ENCODE data around the gene GEMIN8.

Gene GEMIN8

GRCh38 chrX:14062524-14062923 is 32.8 kb upstream of the GEMIN8 start:
- TF ChIP-seq, protein P1, sequence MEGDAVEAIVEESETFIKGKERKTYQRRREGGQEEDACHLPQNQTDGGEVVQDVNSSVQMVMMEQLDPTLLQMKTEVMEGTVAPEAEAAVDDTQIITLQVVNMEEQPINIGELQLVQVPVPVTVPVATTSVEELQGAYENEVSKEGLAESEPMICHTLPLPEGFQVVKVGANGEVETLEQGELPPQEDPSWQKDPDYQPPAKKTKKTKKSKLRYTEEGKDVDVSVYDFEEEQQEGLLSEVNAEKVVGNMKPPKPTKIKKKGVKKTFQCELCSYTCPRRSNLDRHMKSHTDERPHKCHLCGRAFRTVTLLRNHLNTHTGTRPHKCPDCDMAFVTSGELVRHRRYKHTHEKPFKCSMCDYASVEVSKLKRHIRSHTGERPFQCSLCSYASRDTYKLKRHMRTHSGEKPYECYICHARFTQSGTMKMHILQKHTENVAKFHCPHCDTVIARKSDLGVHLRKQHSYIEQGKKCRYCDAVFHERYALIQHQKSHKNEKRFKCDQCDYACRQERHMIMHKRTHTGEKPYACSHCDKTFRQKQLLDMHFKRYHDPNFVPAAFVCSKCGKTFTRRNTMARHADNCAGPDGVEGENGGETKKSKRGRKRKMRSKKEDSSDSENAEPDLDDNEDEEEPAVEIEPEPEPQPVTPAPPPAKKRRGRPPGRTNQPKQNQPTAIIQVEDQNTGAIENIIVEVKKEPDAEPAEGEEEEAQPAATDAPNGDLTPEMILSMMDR (IDR thresholded peaks at IDR 0.05; ENCODE audit: control insufficient read depth, extremely low read depth, insufficient read depth) = no peak
- no peak for DNase-seq (ENCODE audit: low read depth)
- H3K4me3 ChIP-seq (ENCODE audit: low read depth, low read length) = no peak overlapping the region

- no peak for DNase-seq (ENCODE audit: low read depth)
- no peak overlapping the region for H3K4me3 ChIP-seq (ENCODE audit: low read depth, low read length)
- TF ChIP-seq, protein P1 (IDR thresholded peaks at IDR 0.05; ENCODE audit: control insufficient read depth, extremely low read depth, insufficient read depth) = no peak
Measured at GRCh38 chrX:14056206-14056605, 26.5 kb upstream of the GEMIN8 start.

DNA sequence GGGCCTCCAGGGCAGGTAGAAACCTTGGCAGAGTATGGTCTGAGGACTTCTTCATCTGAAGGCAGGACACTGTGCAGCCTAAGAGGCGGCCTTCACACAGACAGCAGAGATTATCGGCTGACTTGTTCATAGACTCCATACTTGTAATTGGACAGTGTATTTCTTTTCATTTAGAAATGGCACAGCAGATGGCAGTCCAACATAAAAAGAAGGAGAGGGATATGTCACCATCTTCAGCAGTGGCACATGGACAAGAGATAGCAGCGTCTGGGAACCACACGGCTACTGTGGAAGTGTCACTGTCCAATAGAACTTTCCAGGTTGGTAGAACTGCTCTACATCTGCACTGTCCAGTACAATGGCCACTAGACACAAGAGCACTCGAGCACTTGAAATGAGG is 21.7 kb upstream of the GEMIN8 start:
- DNase-seq (ENCODE audit: low read depth) = no peak
- TF ChIP-seq, protein P1 (IDR thresholded peaks at IDR 0.05; ENCODE audit: control insufficient read depth, extremely low read depth, insufficient read depth) = peak; percentile 25; the same call in 1 of the 2 replicates
- H3K4me3 ChIP-seq (ENCODE audit: low read depth, low read length) = no peak overlapping the region

GRCh38 chrX:14050709-14051108 is 21.0 kb upstream of the GEMIN8 start:
- TF ChIP-seq, protein P1 (IDR thresholded peaks at IDR 0.05; ENCODE audit: control insufficient read depth, extremely low read depth, insufficient read depth) = no peak
- DNase-seq (ENCODE audit: low read depth) = no peak
- no peak overlapping the region for H3K4me3 ChIP-seq (ENCODE audit: low read depth, low read length)

DNA sequence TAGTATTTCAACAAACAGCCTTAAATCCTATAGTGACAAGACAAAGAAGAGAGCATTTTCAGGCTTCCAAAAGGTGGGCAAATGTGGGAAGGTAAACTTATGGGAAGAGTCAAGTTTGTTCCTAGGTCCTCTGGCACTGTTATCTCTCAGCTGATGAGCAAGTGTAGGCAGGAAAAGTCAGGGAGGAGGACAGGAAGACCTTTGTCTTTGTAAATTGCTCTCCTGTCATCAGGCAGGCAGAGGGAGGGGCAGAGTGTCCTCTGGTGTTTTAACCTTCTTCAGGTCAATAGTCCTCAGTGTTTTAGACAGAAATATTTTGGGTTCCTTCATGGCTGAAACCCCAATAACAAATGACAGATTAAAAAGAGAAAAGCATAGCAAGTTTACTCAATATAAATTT is 13.5 kb upstream of the GEMIN8 start:
- no peak for DNase-seq (ENCODE audit: low read depth)
- TF ChIP-seq, protein P1 (IDR thresholded peaks at IDR 0.05; ENCODE audit: control insufficient read depth, extremely low read depth, insufficient read depth) = no peak
- H3K4me3 ChIP-seq (ENCODE audit: low read depth, low read length) = no peak overlapping the region

DNA sequence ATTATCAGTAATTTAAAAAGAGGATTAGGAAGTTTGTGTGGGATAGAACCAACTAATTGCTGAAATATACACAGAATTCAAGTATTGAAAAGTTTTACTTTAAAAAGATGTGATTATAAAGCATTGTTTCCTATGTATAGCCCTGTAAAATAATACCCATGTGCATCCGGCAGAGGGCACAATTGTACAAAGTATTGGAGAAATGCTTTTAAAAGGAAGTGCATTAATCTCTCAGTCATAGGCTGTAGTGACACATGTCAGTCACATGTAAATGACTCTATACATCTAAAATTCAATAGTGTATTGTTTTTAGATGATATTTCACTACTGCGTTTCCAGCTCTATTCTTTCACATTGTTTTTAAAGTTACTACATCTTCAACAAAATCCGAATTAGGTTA is 9.7 kb upstream of the GEMIN8 start:
- TF ChIP-seq, protein P1 (IDR thresholded peaks at IDR 0.05; ENCODE audit: control insufficient read depth, extremely low read depth, insufficient read depth) = peak; percentile 46
- DNase-seq (ENCODE audit: low read depth) = no peak
- H3K4me3 ChIP-seq (ENCODE audit: low read depth, low read length) = no peak overlapping the region

DNA sequence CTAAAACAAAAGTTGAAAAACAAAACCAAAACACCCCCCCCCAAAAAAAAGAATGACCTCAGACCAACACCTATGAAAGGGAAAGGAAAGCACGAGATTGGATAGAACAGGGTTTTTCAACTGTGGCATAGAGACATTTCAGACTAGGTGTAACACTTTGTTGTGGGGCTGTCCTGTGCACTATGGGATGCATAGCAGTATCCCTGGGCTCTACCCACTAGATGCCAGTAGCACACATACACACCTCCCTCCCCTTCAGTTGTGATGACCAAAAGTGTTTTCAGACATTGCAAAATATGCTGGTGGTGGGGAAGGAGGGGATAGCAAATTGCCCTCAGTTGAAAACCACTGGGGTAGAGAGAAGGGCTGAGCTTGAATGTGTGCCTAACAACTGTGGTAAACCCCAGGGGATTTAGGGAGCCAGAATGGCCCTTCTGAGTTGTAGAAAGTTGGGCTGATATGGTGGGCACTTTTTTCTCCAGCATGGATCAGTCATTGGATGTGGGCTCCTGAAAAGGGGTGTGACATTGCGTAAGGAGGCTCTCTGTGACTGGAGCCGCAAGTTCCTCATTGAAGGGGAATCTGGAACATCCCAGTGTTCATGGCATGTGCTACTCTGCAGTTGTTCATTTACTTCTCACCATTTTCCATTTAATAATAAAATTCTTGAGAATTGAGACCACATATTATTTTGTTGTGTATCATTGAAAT is 8.8 kb upstream of the GEMIN8 start:
- DNase-seq (ENCODE audit: low read depth) = no peak
- TF ChIP-seq, protein P1 (IDR thresholded peaks at IDR 0.05; ENCODE audit: control insufficient read depth, extremely low read depth, insufficient read depth) = no peak
- H3K4me3 ChIP-seq (ENCODE audit: low read depth, low read length) = no peak overlapping the region
